Mucosa of descending colon (tissue), 3 donors: ENCODE results near the gene MAD2L2. TPM values are rescaled to one million over a fixed set of nuclear protein-coding genes. Genes with fewer than 3 reads are reported as not detected.

Experiments used
- ATAC-seq: fragments of 200-7000 bp; cut with Tn5 transposase; one replicate; pipeline ENCODE4 v1.9.1; 2020; ENCODE audit warnings: mild to moderate bottlenecking, moderate library complexity
- DNase-seq, 3 donors: peaks; one replicate each; pipeline ENCODE4 v3.0.0-alpha.2; 2020
- H3K36me3 ChIP-seq: fragments of 200-600 bp; one replicate; pipeline ENCODE4 v1.8.0; 2021; ENCODE audit warnings: low read depth, mild to moderate bottlenecking
- H3K4me1 ChIP-seq: fragments of 200-600 bp; one replicate; pipeline ENCODE4 v1.8.0; 2021; ENCODE audit warnings: low read depth, mild to moderate bottlenecking
- H3K4me3 ChIP-seq: fragments of 200-600 bp; one replicate; pipeline ENCODE4 v1.8.0; 2021; ENCODE audit warnings: mild to moderate bottlenecking
- H3K9me3 ChIP-seq: fragments of 200-600 bp; one replicate; pipeline ENCODE4 v1.8.0; 2021; ENCODE audit warnings: mild to moderate bottlenecking
- CTCF ChIP-seq: fragments of 200-600 bp; IDR thresholded peaks from one replicate; pipeline ENCODE4 v1.8.0; 2022; ENCODE audit warnings: antibody characterized with exemption, mild to moderate bottlenecking
- intact Hi-C, 2 donors: fragments of 100-400 bp; cut with DNase I in 1 of 2; cut with micrococcal nuclease in 1 of 2; formaldehyde crosslinking; loops; one replicate each; pipeline versions ENCODE4 v1.11.0 to v1.11.1; 2022; cut with DNase I, micrococcal nuclease
- total RNA-seq, 3 donors: library from RNA; stranded (reverse); fragmentation: NEBNext Ultra II Directional in 2 of 3; extraction: Animal tissue kit (Norgen Biotek cat#: 25700) in 2 of 3; gene quantifications; one replicate each; pipeline versions ENCODE4 v1.2.1 to v1.2.4, GENCODE V29; 2021 to 2023
- donor health status: DM: no; HTN: no; CAD: no; lungs with moderate emphysema.
- donor health status: DM: no; HTN: no; CAD: no.
- donor health status: DM: no; HTN: yes; CAD: no.

MAD2L2 gene
- total RNA-seq, 3 donors from 2014 or later, result 5.1 to 21.2 (median 16.3) TPM

- no peaks in the 10 kb centered on the region for H3K36me3 ChIP-seq
- peaks cover 4% of the 10 kb centered on the region for H3K4me1 ChIP-seq
- H3K9me3 ChIP-seq, result no peaks in the 10 kb centered on the region
- intact Hi-C loops, result no loop called here
- H3K4me3 ChIP-seq, result no peak overlapping the region
- ATAC-seq, result no peak
- no peak for DNase-seq
- TF ChIP-seq CTCF, result no peak
These were observed 2.5 kb downstream of the MAD2L2 start for GRCh38 chr1:11678442-11678841.

- Histone ChIP-seq H3K36me3 (no peaks in the 10 kb centered on the region), H3K4me1 (peaks cover 4% of the 10 kb centered on the region), H3K9me3 (no peaks in the 10 kb centered on the region), H3K4me3 (no peak overlapping the region)
- TF ChIP-seq CTCF, result no peak
- intact Hi-C loops, result no loop called here
- ATAC-seq, result no peak
- DNase-seq, result no peak
These were observed 4.4 kb downstream of the MAD2L2 start for GRCh38 chr1:11676386-11677103.

- ATAC-seq (no peak), DNase-seq (no peak)
- Histone ChIP-seq H3K36me3 (no peaks in the 10 kb centered on the region), H3K9me3 (no peaks in the 10 kb centered on the region), H3K4me3 (no peak overlapping the region), H3K4me1 (peaks cover 1% of the 10 kb centered on the region)
- no peak for TF ChIP-seq CTCF
- intact Hi-C loops, result no loop called here
These were observed 5.6 kb downstream of the MAD2L2 start for GRCh38 chr1:11675325-11675724.

- no peak for DNase-seq
- TF ChIP-seq CTCF, result no peak
- Histone ChIP-seq H3K4me1 (no peaks in the 10 kb centered on the region), H3K9me3 (no peaks in the 10 kb centered on the region), H3K36me3 (no peaks in the 10 kb centered on the region), H3K4me3 (no peak overlapping the region)
- intact Hi-C loops, result no loop called here
- ATAC-seq, result no peak
These were observed 6.5 kb downstream of the MAD2L2 start for GRCh38 chr1:11674488-11674887.

GRCh38 chr1:11673089-11673769, 7.7 kb downstream of the MAD2L2 start:
- H3K36me3 ChIP-seq, result no peaks in the 10 kb centered on the region
- H3K4me1 ChIP-seq, result no peaks in the 10 kb centered on the region
- H3K9me3 ChIP-seq, result no peaks in the 10 kb centered on the region
- no peak for ATAC-seq
- no peak overlapping the region for H3K4me3 ChIP-seq
- TF ChIP-seq CTCF, result no peak
- intact Hi-C loops, result no loop called here
- no peak for DNase-seq
